Fibroblast of skin of abdomen (primary cell): ENCODE measurements around the gene INSYN2A.

ENCODE experiments used
- DNase-seq: peaks from one replicate; pipeline ENCODE4 v3.0.0-alpha.2; 2013

Gene INSYN2A

GRCh38 chr10:127195041-127195506 lies 1.3 kb downstream of the INSYN2A start:
- DNase-seq, result no peak

DNA sequence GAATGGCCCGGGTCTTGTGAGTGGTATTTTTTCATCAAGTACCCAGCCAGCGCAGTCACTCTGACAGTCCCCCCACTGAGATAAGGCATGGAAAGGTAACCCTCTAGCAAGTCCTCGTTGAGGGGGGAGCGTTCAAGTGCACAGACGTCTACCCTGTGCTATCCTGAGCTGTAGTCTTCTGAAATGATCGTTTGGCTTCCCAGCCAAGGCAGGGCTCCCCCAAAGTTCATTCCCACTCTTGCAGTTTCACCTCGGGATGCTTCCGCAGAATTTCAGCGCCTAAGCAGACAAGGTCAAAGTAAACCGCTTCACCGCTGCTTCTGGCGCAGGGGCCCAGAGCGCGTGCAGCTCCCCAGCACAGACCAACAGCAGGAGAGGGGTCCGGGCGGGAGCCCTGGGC lies 1.8 kb downstream of the INSYN2A start:
- DNase-seq, result no peak

DNA sequence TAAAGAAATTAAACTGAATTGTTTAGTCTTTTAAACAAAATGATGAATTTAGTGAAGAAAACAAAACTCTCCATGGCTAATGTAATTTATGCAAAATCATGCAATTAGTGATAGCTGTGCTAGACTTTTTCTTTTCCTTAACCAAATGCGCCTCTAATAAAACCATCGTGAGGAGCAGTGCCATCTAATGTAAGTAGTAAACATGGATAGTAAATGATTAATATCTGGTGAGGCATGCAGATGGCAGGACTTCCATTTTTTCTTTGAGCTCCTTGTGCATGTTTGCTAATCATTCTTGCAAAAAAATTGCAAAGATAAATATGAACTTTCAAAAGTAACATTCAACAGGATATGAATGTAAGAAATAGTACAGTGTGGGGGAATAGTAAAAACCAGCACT lies 2.3 kb downstream of the INSYN2A start:
- no peak for DNase-seq

DNA sequence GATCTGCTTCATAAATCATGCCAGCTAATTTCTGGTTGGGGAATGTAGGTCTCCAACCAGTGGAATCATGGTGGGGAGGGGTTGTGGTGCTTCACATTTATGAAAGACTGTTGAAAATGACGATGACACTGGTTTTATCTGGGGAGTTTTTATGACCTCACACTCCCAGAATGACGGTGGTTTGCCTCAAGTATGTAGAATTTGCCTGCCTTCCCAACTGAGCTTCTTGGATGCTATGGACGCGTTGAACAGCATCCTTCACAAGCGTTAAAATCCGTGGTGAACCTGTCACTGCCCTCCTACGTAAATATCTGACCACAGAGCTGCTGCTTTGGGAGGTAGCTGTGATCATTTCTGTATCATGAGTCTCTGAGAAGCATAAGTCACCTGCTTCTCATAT lies 3.3 kb downstream of the INSYN2A start:
- DNase-seq, result peak; percentile 79

GRCh38 chr10:127190427-127190826 lies 6.0 kb downstream of the INSYN2A start:
- no peak for DNase-seq

DNA sequence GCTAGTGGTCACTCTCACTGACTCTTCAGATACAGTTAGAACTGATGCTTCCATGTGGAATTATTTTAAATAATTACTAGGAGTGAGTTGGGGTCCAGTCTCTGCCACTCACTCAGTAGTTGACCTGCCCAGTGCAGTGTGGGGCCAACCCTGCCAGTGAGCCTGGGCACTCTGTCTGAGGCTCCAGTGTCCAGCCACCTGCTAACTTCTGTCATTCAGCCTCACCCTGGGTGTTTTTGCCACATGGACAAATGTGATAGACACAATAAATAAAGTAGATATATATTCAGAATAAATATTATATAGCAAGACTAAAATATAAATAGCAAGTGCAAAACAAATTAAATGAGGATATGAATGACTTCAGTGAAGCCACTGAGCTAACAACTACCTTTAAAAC lies 7.2 kb downstream of the INSYN2A start:
- no peak for DNase-seq

DNA sequence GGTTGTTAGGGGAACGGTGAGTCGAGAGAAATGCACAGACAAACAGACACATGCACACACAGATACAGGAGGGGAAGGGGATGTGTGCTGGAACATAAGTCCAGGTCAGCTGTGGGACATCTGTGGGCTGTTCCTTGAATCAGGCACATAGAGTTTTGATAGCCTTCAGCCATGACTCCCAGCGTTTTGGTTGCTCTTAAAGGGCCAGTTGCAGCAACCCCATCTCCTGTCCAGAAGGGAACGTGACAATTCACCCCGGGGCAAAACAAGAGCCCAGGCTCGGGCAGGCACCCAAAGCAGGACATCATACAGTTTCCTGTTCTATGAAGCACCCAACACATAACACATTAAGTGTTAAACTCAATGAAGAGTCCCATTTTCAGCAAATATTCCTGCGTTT lies 9.6 kb downstream of the INSYN2A start:
- no peak for DNase-seq

DNA sequence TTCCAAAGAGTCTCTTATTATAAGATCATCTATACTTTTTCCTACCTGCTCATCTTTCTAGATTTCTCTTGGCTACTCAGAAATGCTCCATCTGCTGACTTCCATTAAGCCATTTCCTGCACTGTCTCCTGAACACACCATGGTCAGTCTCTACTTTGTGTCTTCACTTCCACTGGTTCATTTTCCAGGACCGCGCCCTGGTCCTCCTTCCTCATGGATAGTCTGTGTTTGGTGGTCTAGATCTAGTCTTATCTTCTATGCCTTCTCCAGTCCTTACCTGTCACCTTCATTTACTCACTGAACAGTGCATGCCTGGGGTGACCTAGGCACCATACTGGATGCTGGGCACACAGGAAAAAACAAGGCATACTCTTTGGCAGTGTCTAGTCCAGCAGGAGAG lies 11.8 kb downstream of the INSYN2A start:
- DNase-seq, result no peak

DNA sequence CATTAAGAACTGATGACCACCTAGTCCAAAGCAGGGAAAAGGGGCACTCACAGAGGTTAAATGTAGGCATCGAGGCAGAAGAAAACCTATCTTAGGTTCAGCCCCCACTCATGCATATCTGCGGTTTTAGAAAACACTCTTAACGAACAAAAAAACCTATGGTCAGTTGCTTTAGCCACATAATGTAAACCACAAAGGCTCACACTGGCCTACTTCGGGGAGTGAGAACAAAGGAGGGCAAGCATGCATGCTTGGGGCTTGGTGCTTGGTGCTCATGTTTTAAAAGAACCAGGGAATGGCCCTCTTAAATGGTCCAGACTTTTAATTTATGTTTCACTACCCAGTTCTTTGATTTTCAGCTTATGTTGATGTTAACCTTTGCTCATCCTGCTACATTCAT lies 14.2 kb downstream of the INSYN2A start:
- no peak for DNase-seq

DNA sequence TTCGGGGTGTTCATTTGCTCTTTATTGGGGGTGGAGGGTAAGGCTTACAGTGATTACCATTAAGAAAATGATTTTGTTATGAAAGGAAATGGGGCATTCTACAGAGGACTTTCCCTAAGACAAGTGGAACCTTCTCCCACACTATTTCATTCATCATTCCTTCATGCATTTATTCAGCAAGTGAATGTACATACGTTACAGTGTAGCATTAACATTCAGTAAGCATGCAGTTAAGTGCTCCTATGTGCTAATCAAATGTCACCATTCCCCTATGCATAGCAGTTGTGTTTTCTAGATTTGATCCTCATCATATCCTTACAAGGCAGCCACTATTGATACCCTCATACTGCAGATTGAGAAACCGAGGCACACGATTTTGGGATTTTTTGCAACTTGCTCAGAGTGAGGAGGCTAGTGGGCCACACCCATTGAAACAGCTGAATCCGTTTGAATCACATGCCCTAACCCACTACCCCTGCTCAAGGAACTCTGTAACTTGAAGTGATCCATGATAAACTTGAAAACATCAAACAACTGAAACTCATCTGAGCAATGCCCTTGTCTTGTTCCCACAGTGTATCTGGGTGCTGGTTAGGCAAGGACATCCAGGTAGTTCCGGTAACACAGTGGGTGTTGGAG lies 16.7 kb downstream of the INSYN2A start:
- DNase-seq, result no peak

- no peak for DNase-seq
Measured at GRCh38 chr10:127176649-127177048, 19.7 kb downstream of the INSYN2A start.

DNA sequence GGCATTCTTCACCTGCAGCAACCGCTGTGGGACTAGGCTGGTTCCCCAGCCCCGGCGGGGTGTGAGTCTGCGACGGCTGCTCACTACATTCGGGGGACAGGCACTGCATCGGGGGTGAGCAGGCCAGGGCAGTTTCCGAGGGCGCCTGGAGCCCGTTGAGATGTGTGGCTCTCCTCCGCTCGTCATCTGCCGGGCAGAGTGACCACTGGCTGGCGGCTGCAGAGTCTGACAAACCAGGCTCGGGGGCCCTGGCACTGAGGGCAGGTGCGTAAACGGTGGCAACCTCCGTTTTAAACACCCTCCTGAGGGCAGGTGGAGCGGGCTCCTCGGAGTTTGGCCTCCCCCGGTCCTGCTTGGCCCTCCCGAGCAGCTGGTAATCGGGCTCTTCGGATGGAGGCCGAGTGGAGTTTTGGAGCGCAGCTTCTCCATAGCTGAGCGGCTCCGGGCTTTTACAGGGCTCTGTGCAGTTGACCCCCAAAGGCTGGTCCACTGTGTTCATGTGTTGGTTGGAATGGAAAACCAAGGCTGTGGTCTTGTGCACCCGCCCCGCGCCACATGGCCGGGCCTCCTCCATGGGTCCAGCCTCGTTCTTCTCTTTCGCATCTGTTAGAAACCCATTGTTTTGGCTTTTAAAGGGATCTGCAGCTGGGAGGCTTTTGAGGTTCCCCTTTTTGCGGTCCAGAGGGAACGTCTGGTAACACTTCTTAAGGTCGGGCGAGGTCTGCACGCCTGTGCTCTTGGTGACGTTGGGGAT lies 20.9 kb downstream of the INSYN2A start:
- no peak for DNase-seq

DNA sequence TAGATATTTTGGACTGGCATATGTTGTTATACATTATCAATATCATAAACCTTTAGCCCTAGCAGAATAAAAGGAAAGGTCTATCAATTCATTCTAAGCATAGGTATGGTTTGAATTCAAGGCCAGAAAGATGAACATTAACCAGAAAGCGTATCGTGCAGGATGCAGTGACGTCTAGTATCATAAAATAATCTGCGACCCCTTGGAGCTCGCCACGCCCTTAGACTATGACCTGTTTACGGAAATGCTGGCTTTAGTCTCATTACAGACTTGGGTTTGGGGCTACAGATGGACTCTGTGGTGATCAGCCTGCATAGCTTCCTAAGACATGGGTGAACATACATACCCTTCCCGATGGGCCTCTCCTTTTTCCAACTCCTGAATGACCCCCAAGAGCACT lies 21.5 kb downstream of the INSYN2A start:
- DNase-seq, result no peak

DNA sequence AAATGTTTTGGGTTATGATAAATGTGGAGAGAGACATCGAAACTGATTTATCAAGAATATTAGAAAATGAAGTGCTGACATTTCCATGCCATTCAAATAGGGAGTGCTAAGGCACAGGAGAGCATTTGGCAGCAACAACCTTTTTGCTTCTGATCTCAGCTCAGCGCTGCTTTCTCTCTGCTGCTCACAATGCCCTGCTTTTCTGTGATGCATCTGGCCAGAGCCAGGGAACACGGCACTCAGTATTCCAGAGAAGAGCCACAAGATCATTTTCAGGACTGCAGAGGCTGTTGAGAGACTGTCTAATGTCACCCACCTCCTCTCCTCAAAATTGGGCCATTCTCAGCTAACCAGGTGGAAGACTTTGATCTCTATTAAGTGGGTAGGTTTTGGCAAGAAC lies 28.1 kb downstream of the INSYN2A start:
- DNase-seq, result no peak

DNA sequence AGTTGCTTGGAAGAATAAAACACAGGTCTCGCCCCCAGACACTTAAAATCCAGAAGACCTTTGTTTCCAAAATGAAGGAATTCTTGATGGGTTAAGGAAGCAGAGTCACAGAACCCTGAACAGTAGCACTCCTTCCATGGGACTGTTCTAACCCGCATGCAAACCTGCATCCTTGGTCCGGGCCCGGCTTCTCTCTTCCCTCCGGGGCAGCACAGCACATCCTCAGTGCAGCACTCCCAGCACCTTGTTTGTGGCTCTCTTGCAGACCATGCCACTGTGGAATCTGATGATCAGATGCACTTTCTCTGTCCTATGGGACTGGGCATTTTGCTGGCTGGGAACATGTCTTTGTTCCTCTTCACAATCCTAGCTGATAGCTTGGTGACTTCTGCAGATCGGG lies 33.5 kb downstream of the INSYN2A start:
- DNase-seq, result no peak

- no peak for DNase-seq
Measured at GRCh38 chr10:127161482-127161881, 34.9 kb downstream of the INSYN2A start.

GRCh38 chr10:127159648-127160245 lies 36.6 kb downstream of the INSYN2A start:
- no peak for DNase-seq

- DNase-seq, result no peak
Measured at GRCh38 chr10:127158662-127159061, 37.7 kb downstream of the INSYN2A start.

- peak; percentile 39 for DNase-seq
Measured at GRCh38 chr10:127157506-127158200, 38.7 kb downstream of the INSYN2A start.

GRCh38 chr10:127157089-127157488 lies 39.3 kb downstream of the INSYN2A start:
- DNase-seq, result no peak

GRCh38 chr10:127154831-127155620 lies 41.4 kb downstream of the INSYN2A start:
- peak; percentile 51 for DNase-seq

DNA sequence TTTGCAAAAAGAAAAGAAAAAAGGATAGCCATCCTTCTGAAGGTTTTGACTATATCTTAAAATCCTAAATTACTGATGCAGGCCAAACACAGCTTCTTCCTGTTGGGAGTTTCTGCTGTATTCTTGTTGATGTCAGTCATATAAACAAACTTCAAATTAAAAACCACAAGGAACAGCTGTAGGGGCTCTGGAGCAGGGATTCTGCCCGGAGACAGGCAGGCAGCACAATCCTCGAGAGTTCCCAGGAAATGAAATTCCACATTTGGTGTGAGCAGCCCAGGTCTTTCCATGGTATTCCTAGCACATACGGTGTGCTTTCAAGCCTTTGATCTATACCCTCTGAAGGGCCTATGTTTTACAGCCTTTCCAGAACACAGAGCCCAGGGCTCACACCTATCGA lies 43.2 kb downstream of the INSYN2A start:
- peak; percentile 20 for DNase-seq
